ENCODE measurements around the gene PLIN4. TPM values are rescaled to one million over a fixed set of nuclear protein-coding genes. Genes with fewer than 3 reads are reported as not detected.

The PLIN4 gene
- total RNA-seq, 1 donor from 2014 or later, result 0.25 TPM

- Mint-ChIP-seq H3K27ac (no peak overlapping the region), H3K36me3 (no peaks in the 10 kb centered on the region), H3K9me3 (no peaks in the 10 kb centered on the region), H3K4me1 (peaks cover 4% of the 10 kb centered on the region), H3K27me3 (ENCODE audit: low read depth) (peaks cover 8% of the 10 kb centered on the region), H3K4me3 (no peak overlapping the region)
- no peak for DNase-seq (ENCODE audit: low spot score in 2 of 2, unreplicated experiment in 2 of 2)
- TF ChIP-seq CTCF (IDR thresholded peaks at IDR 0.05; ENCODE audit: unreplicated experiment), result no peak
Measured at GRCh38 chr19:4538601-4538954, 20.3 kb upstream of the PLIN4 start.

GRCh38 chr19:4537953-4538600, 19.8 kb upstream of the PLIN4 start:
- H3K4me1 Mint-ChIP-seq, result peaks cover 4% of the 10 kb centered on the region
- H3K9me3 Mint-ChIP-seq, result no peaks in the 10 kb centered on the region
- no peak overlapping the region for H3K4me3 Mint-ChIP-seq
- peaks cover 13% of the 10 kb centered on the region for H3K27me3 Mint-ChIP-seq (ENCODE audit: low read depth)
- DNase-seq (ENCODE audit: low spot score in 2 of 2, unreplicated experiment in 2 of 2), result no peak
- H3K27ac Mint-ChIP-seq, result no peak overlapping the region
- no peaks in the 10 kb centered on the region for H3K36me3 Mint-ChIP-seq
- no peak for TF ChIP-seq CTCF (IDR thresholded peaks at IDR 0.05; ENCODE audit: unreplicated experiment)

DNA sequence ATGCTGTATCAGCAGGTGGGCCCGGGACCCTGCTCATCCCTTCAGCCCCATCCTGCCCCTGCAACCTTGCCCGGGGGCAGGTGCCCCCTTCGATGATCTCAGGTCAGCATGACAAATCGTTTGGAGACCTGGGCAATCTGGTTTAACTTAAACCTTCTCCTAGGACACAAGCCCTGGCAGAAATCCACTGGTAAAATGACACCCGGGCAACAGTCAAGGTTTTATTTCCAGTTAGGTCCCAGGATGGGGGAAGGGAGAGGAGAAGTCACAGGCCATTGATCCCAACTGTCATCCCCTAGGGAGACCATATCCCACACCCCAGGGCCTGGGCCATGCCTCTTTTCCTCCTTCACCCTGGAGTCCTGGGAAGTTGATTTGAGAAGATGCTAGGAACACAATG, 18.5 kb upstream of the PLIN4 start:
- Mint-ChIP-seq H3K27ac (no peak overlapping the region), H3K4me3 (no peak overlapping the region), H3K9me3 (no peaks in the 10 kb centered on the region), H3K36me3 (no peaks in the 10 kb centered on the region), H3K4me1 (peaks cover 4% of the 10 kb centered on the region), H3K27me3 (ENCODE audit: low read depth) (peaks cover 13% of the 10 kb centered on the region)
- DNase-seq (ENCODE audit: low spot score in 2 of 2, unreplicated experiment in 2 of 2), result no peak
- TF ChIP-seq CTCF (IDR thresholded peaks at IDR 0.05; ENCODE audit: unreplicated experiment), result no peak

- no peak for TF ChIP-seq CTCF (IDR thresholded peaks at IDR 0.05; ENCODE audit: unreplicated experiment)
- H3K9me3 Mint-ChIP-seq, result no peaks in the 10 kb centered on the region
- H3K4me3 Mint-ChIP-seq, result no peak within 1 kb of the TSS
- H3K27ac Mint-ChIP-seq, result no peak within 1 kb of the TSS
- H3K27me3 Mint-ChIP-seq (ENCODE audit: low read depth), result peaks cover 14% of the 10 kb centered on the region
- DNase-seq (ENCODE audit: low spot score in 2 of 2, unreplicated experiment in 2 of 2), result peak; percentile 77 to 80
- H3K4me1 Mint-ChIP-seq, result peaks cover 4% of the 10 kb centered on the region
- H3K36me3 Mint-ChIP-seq, result no peaks in the 10 kb centered on the region
Measured at GRCh38 chr19:4534836-4535658, 16.8 kb upstream of the PLIN4 start, which contains the start of gene PLIN5. Gene PLIN5, minus strand, starts transcription at chr19:4535224. Its CDS starts 1,150 bp downstream, at chr19:4534074.

DNA sequence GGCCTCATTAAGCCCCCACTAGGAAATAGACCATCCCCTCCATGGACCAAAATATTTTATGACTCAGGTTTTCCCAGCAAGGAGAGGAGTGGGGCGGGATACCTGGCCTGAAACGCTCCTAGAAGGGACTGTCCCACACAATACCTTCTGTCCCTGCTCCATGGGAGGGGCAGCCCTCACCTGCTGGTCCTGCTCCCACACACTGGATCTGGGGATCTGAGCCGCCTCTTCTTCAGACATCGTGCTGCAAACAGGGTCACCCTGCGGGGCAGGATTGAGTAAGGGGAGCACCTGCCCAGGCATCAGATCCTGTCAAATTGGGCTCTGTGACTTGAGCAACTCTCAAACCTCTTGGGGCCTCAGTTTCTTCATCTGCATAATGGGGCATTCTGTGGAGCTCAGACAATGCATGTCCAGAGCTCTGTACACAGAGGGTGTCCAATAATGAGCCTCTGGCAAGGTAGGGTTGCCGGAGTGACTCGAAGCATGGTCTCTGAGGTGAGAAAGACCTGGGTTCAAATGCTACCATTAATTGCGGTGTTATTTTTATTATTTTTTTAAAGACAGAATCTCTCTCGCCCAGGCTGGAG, 15.6 kb upstream of the PLIN4 start:
- peaks cover 4% of the 10 kb centered on the region for H3K4me1 Mint-ChIP-seq
- DNase-seq (ENCODE audit: low spot score in 2 of 2, unreplicated experiment in 2 of 2), result no peak
- H3K4me3 Mint-ChIP-seq, result no peak overlapping the region
- TF ChIP-seq CTCF (IDR thresholded peaks at IDR 0.05; ENCODE audit: unreplicated experiment), result no peak
- no peak overlapping the region for H3K27ac Mint-ChIP-seq
- no peaks in the 10 kb centered on the region for H3K9me3 Mint-ChIP-seq
- no peaks in the 10 kb centered on the region for H3K36me3 Mint-ChIP-seq
- peaks cover 14% of the 10 kb centered on the region for H3K27me3 Mint-ChIP-seq (ENCODE audit: low read depth)
